ENCODE data around the gene TMEM259.

GRCh38 chr19:962683-963400 is 58.1 kb downstream of the TMEM259 start:
- TF ChIP-seq CTCF (IDR thresholded peaks at IDR 0.05) = no peak
- no peak for TF ChIP-seq POLR2A (IDR thresholded peaks at IDR 0.05)

All from esophagus squamous epithelium (tissue), 4 donors.